EL (cell line): ENCODE results near the gene DUX4.
"Not testable (repeated sequence)": the region's sequence is repeated elsewhere in the genome, so short reads cannot be mapped to it uniquely, and the experiment has no call there.

ENCODE experiments used
- DNase-seq: peaks from one replicate; pipeline ENCODE4 v3.0.0-alpha.2; 2016

The DUX4 gene

DNA sequence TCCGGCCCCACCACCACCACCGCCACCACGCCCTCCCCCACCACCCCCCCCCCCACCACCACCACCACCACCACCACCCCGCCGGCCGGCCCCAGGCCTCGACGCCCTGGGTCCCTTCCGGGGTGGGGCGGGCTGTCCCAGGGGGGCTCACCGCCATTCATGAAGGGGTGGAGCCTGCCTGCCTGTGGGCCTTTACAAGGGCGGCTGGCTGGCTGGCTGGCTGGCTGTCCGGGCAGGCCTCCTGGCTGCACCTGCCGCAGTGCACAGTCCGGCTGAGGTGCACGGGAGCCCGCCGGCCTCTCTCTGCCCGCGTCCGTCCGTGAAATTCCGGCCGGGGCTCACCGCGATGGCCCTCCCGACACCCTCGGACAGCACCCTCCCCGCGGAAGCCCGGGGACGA lies at the start of gene DUX4:
Gene DUX4, plus strand, starts transcription at position 347 of the 400 bp plus-strand sequence. Its CDS starts 0 bp downstream, at position 347.
- not testable (repeated sequence) for DNase-seq

DNA sequence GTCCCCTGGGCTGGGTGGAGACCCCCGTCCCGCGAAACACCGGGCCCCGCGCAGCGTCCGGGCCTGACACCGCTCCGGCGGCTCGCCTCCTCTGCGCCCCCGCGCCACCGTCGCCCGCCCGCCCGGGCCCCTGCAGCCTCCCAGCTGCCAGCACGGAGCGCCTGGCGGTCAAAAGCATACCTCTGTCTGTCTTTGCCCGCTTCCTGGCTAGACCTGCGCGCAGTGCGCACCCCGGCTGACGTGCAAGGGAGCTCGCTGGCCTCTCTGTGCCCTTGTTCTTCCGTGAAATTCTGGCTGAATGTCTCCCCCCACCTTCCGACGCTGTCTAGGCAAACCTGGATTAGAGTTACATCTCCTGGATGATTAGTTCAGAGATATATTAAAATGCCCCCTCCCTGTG lies 1.9 kb downstream of the DUX4 start:
- DNase-seq: not testable (repeated sequence)

DNA sequence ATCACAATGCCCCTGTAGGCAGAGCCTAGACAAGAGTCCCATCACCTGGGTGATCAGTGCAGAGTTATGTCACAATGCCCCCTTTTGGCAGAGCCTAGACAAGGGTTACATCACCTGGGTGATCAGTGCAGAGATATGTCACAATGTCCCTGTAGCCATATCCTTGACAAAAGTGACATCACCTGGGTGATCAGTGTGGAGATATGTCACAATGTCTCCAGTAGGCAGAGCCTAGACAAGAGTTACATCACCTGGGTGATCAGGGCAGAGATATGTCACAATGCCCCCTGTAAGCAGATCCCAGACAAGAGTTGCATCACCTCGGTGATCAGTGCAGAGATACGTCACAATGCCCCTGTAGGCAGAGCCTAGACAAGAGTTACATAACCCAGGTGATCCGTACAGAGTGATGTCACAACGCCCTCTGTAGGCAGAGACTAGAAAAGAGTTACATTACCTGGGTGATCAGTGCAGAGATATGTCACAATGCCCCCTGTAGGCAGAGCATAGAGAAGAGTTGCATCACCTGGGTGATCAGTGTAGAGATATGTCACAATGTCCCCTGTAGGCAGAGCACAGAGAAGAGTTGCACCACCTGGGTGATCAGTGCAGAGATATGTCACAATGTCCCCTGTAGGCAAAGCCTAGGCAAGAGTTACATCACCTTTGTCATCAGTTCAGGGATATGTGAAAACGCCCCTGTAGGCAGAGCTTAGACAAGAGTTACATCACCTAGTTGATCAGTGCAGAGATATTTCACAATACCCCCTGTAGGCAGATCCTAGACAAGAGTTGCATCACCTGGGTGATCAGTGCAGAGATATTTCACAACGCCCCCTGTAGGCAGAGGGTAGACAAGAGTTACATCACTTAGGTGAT lies 4.4 kb downstream of the DUX4 start:
- DNase-seq: not testable (repeated sequence)

DNA sequence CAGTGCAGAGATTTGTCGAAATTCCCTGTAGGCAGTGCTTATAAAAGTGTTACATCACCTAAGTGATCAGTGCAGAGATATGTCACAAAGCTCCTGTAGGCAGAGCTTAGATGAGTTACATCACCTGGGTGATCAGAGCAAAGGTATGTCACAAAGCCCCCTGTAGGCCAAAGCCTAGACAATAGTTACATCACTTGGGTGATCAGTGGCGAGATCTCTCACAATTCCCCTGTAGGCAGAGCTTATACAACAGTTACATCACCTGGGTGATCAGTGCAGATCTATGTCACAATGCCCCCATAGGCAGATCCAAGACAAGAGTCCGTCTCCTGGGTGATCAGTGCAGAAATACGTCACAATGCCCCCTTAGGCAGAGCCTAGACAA lies 5.0 kb downstream of the DUX4 start:
- not testable (repeated sequence) for DNase-seq

DNA sequence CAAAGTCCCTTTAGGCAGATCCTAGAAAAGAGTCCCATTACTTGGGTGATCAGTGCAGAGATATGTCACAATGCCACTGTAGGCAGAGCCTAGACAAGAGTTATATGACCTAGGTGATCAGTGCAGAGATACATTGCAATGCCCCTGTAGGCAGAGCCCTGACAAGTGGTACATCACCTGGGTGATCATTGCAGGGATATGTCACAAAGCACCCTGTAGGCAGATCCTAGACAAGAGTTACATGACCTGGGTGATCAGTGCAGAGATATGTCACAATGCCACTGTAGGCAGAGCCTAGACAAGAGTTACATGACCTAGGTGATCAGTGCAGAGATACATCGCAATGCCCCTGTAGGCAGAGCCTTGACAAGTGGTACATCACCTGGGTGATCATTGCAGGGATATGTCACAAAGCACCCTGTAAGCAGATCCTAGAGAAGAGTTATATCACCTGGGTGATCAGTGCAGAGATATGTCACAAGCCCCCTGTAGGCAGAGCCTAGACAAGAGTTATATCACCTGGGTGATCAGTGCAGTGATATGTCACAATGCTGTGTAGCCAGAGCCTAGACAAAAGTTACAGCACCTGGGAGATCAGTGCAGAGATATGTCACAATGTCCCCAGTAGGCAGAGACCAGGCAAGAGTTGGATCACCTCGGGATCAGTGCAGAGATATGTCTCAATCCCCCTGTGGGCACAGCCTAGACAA lies 5.6 kb downstream of the DUX4 start:
- DNase-seq: not testable (repeated sequence)

DNA sequence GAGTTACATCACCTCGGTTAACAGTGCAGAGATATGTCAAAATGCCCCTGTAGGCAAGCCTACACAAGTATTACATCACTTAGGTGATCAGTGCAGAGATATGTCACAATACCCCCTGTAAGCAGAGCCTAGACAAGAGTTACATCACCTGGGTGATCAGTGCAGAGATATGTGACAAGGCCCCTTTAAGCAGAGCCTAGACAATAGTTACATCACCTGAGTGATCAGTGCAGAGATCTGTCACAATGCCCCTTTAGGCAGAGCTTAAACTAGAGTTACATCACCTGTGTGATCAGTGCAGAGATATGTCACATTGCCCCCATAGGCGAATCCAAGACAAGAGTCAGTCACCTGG lies 6.1 kb downstream of the DUX4 start:
- not testable (repeated sequence) for DNase-seq

DNA sequence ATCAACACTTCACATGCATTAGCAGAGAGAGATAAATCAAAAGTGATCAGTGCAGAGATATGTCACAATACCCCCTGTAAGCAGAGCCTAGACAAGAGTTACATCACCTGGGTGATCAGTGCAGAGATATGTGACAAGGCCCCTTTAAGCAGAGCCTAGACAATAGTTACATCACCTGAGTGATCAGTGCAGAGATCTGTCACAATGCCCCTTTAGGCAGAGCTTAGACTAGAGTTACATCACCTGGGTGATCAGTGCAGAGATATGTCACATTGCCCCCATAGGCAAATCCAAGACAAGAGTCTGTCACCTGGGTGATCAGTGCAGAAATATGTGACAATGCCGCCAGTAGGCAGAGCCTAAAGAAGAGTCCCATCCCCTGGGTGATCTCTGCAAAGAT lies 7.4 kb downstream of the DUX4 start:
- not testable (repeated sequence) for DNase-seq

DNA sequence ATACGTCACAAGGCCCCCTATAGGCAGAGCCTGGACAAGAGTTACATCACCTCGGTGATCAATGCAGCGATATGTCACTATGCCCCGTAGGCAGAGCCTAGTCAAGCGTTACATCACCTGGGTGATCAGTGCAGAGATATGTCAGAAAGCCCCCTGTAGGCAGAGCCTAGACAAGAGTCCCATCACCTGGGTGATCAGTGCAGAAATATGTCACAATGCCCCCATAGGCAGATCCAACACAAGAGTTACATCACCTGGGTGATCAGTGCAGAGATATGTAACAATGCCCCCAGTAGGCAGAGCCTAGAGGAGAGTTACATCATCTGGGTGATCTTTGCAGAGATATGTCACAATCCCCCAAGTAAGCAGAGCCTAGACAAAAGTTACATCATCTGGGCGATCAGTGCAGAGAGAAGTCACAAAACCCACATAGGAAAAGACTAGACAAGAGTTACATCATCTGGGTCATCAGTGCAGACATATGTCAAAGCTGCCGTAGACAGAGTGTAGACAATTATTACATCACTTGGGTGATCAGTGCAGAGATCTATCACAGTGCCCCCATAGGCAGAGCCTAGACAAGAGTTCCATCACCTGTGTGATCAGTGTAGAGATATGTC lies 8.0 kb downstream of the DUX4 start:
- not testable (repeated sequence) for DNase-seq

DNA sequence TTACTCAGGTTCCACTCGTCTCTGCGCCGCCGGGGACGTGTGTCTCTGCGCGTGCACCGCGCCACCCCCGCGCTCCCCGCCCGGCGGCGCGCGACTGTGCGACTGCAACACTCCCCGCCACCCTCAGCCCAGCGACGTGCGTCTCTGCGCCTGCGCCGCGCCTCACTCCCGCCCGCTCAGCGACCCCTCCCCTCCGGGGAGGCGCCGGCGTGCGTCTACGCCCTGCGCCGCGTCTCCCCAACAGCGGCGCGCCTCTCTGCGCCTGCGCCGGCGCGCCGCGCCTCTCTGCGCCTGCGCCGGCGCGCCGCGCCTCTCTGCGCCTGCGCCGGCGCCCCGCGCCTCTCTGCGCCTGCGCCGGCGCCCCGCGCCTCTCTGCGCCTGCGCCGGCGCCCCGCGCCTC lies 29.9 kb downstream of the DUX4 start:
- not testable (repeated sequence) for DNase-seq
